Panc1 (cell line): ENCODE measurements around the gene COX15.

Experiments used
- CTCF ChIP-seq: fragments of 450-650 bp; IDR thresholded peaks from 2 replicates; pipeline ENCODE4 v1.5.1; 2017; ENCODE audit warnings: mild to moderate bottlenecking
- REST ChIP-seq, 2 experiments: IDR thresholded peaks; 2 replicates each; pipeline ENCODE4 v1.6.1; 2011 to 2012; ENCODE audit warnings: low read depth in 2 of 2, control low read depth in 1 of 2, low read length in 1 of 2, mild to moderate bottlenecking in 1 of 2, moderate library complexity in 1 of 2; ENCODE audit not compliant: insufficient read depth in 1 of 2
- SIN3A ChIP-seq: IDR thresholded peaks from 2 replicates; pipeline ENCODE4 v1.6.1; 2012; ENCODE audit warnings: low read depth, mild to moderate bottlenecking, low read length, moderate library complexity, borderline replicate concordance; ENCODE audit not compliant: insufficient read depth

- no peak for TF ChIP-seq CTCF
- no peak for TF ChIP-seq REST (IDR thresholded peaks at IDR 0.05; ENCODE audit: insufficient read depth in 1 of 2, low read depth in 2 of 2, low read length in 1 of 2)
- TF ChIP-seq SIN3A = no peak
Observed at GRCh38 chr10:99766302-99766681, 34.4 kb upstream of the COX15 start.
